ENCODE data around the gene TSPAN2.

TSPAN2 gene

GRCh38 chr1:115115521-115116161 lies 26.3 kb upstream of the TSPAN2 start:
- no peaks in the 10 kb centered on the region for H3K36me3 ChIP-seq (ENCODE audit: insufficient read depth, low read length)
- H3K27ac ChIP-seq (ENCODE audit: low read depth, low read length) = no peak overlapping the region
- H3K79me2 ChIP-seq (ENCODE audit: control insufficient read depth, insufficient read depth, low read length, unreplicated experiment) = no peaks in the 10 kb centered on the region
- no peak overlapping the region for H2AFZ ChIP-seq (ENCODE audit: low read length, unreplicated experiment)
- H3K27me3 ChIP-seq (ENCODE audit: insufficient read depth, low read length) = no peaks in the 10 kb centered on the region
- no peak overlapping the region for H3K4me3 ChIP-seq (ENCODE audit: low read depth, low read length)
- H3K4me1 ChIP-seq (ENCODE audit: control insufficient read depth, insufficient read depth, low read length, unreplicated experiment) = peaks cover 27% of the 10 kb centered on the region

DNA sequence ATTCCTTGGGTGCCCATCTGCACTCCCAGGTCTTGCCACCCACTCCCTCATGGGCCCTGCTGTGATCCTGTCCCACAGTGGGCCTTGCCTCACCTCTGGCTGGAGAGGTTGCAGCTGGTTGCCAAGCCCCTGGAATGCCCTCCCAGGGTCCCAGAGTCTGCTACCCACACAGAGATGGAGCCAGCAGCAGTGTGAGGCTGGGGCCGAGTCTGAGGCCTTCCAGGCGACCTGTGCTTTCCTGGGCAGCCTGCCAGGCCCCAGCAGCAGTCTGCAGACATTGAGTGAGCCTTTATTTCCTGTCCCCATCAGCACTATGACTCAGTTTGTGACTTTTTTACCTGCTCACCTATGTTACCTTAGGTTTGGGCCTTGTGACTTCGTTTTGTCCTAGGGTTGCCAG lies 25.0 kb upstream of the TSPAN2 start:
- Histone ChIP-seq H2AFZ (ENCODE audit: low read length, unreplicated experiment) (peak overlapping the region; percentile 67), H3K27me3 (ENCODE audit: insufficient read depth, low read length) (no peaks in the 10 kb centered on the region), H3K4me3 (ENCODE audit: low read depth, low read length) (no peak overlapping the region), H3K36me3 (ENCODE audit: insufficient read depth, low read length) (no peaks in the 10 kb centered on the region), H3K79me2 (ENCODE audit: control insufficient read depth, insufficient read depth, low read length, unreplicated experiment) (no peaks in the 10 kb centered on the region), H3K27ac (ENCODE audit: low read depth, low read length) (peak overlapping the region; percentile 54), H3K4me1 (ENCODE audit: control insufficient read depth, insufficient read depth, low read length, unreplicated experiment) (peaks cover 27% of the 10 kb centered on the region)

- Histone ChIP-seq H3K79me2 (ENCODE audit: control insufficient read depth, insufficient read depth, low read length, unreplicated experiment) (no peaks in the 10 kb centered on the region), H3K4me3 (ENCODE audit: low read depth, low read length) (no peak overlapping the region), H3K36me3 (ENCODE audit: insufficient read depth, low read length) (no peaks in the 10 kb centered on the region), H3K27ac (ENCODE audit: low read depth, low read length) (peak overlapping the region; percentile 54), H3K27me3 (ENCODE audit: insufficient read depth, low read length) (no peaks in the 10 kb centered on the region), H3K4me1 (ENCODE audit: control insufficient read depth, insufficient read depth, low read length, unreplicated experiment) (peaks cover 27% of the 10 kb centered on the region), H2AFZ (ENCODE audit: low read length, unreplicated experiment) (peak overlapping the region; percentile 67)
These were observed 24.5 kb upstream of the TSPAN2 start for GRCh38 chr1:115113766-115114165.

GRCh38 chr1:115112496-115113375 lies 23.4 kb upstream of the TSPAN2 start:
- Histone ChIP-seq H3K4me3 (ENCODE audit: low read depth, low read length) (no peak overlapping the region), H3K36me3 (ENCODE audit: insufficient read depth, low read length) (no peaks in the 10 kb centered on the region), H3K4me1 (ENCODE audit: control insufficient read depth, insufficient read depth, low read length, unreplicated experiment) (peaks cover 32% of the 10 kb centered on the region), H3K27ac (ENCODE audit: low read depth, low read length) (no peak overlapping the region), H3K27me3 (ENCODE audit: insufficient read depth, low read length) (no peaks in the 10 kb centered on the region), H2AFZ (ENCODE audit: low read length, unreplicated experiment) (peak overlapping the region; percentile 67), H3K79me2 (ENCODE audit: control insufficient read depth, insufficient read depth, low read length, unreplicated experiment) (no peaks in the 10 kb centered on the region)

DNA sequence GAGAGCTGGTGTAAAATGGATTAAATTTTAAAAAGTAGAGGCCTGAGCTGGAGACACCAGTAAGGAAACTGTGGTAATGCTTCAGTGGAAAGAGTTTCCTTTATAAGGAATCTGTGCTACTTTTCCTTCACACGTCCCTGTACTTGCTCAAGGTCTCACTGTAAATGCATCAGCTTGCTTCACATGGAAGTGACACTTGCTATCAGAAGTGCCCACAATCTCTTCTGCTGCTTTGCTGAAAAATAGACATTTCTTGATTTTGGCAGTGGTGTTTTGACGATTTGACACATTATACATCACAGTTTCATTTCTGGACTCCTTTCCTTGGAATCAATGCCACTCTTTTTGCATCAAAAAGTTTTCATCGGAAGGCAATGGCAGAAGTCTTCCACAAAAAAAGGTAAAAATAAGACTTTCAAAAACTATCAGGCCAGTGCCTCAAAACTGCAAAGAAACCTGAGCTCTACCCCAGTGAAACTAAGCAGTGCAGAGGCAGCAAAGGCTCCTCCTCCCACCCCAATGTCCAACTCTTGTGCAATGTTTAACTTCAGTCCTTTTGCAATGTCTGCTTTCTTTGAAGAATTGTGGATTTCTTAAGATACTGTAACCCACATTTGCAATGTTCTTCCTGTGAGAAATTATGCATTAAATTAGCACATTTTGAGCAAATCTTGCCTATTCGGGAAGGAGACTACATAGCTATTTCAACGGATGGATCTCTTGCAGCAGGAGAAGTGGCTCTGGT lies 18.4 kb upstream of the TSPAN2 start:
- no peak overlapping the region for H3K4me3 ChIP-seq (ENCODE audit: low read depth, low read length)
- H3K27ac ChIP-seq (ENCODE audit: low read depth, low read length) = no peak overlapping the region
- H3K27me3 ChIP-seq (ENCODE audit: insufficient read depth, low read length) = no peaks in the 10 kb centered on the region
- no peaks in the 10 kb centered on the region for H3K79me2 ChIP-seq (ENCODE audit: control insufficient read depth, insufficient read depth, low read length, unreplicated experiment)
- no peaks in the 10 kb centered on the region for H3K36me3 ChIP-seq (ENCODE audit: insufficient read depth, low read length)
- no peak overlapping the region for H2AFZ ChIP-seq (ENCODE audit: low read length, unreplicated experiment)
- peaks cover 5% of the 10 kb centered on the region for H3K4me1 ChIP-seq (ENCODE audit: control insufficient read depth, insufficient read depth, low read length, unreplicated experiment)

- Histone ChIP-seq H3K27me3 (ENCODE audit: insufficient read depth, low read length) (no peaks in the 10 kb centered on the region), H3K79me2 (ENCODE audit: control insufficient read depth, insufficient read depth, low read length, unreplicated experiment) (no peaks in the 10 kb centered on the region), H2AFZ (ENCODE audit: low read length, unreplicated experiment) (no peak overlapping the region), H3K4me1 (ENCODE audit: control insufficient read depth, insufficient read depth, low read length, unreplicated experiment) (peaks cover 5% of the 10 kb centered on the region), H3K4me3 (ENCODE audit: low read depth, low read length) (no peak overlapping the region), H3K36me3 (ENCODE audit: insufficient read depth, low read length) (no peaks in the 10 kb centered on the region), H3K27ac (ENCODE audit: low read depth, low read length) (no peak overlapping the region)
These were observed 16.5 kb upstream of the TSPAN2 start for GRCh38 chr1:115105831-115106230.

GRCh38 chr1:115099693-115100050 lies 10.4 kb upstream of the TSPAN2 start:
- peaks cover 8% of the 10 kb centered on the region for H3K4me1 ChIP-seq (ENCODE audit: control insufficient read depth, insufficient read depth, low read length, unreplicated experiment)
- H3K79me2 ChIP-seq (ENCODE audit: control insufficient read depth, insufficient read depth, low read length, unreplicated experiment) = no peaks in the 10 kb centered on the region
- peak overlapping the region; percentile 54 for H2AFZ ChIP-seq (ENCODE audit: low read length, unreplicated experiment)
- peak overlapping the region; percentile 54 for H3K27ac ChIP-seq (ENCODE audit: low read depth, low read length)
- no peaks in the 10 kb centered on the region for H3K27me3 ChIP-seq (ENCODE audit: insufficient read depth, low read length)
- no peaks in the 10 kb centered on the region for H3K36me3 ChIP-seq (ENCODE audit: insufficient read depth, low read length)
- no peak overlapping the region for H3K4me3 ChIP-seq (ENCODE audit: low read depth, low read length)

- H3K27ac ChIP-seq (ENCODE audit: low read depth, low read length) = peak overlapping the region; percentile 54
- no peak overlapping the region for H3K4me3 ChIP-seq (ENCODE audit: low read depth, low read length)
- peaks cover 8% of the 10 kb centered on the region for H3K4me1 ChIP-seq (ENCODE audit: control insufficient read depth, insufficient read depth, low read length, unreplicated experiment)
- no peaks in the 10 kb centered on the region for H3K79me2 ChIP-seq (ENCODE audit: control insufficient read depth, insufficient read depth, low read length, unreplicated experiment)
- H3K27me3 ChIP-seq (ENCODE audit: insufficient read depth, low read length) = no peaks in the 10 kb centered on the region
- peak overlapping the region; percentile 54 for H2AFZ ChIP-seq (ENCODE audit: low read length, unreplicated experiment)
- H3K36me3 ChIP-seq (ENCODE audit: insufficient read depth, low read length) = no peaks in the 10 kb centered on the region
These were observed 9.8 kb upstream of the TSPAN2 start for GRCh38 chr1:115098979-115099692.

- H3K36me3 ChIP-seq (ENCODE audit: insufficient read depth, low read length) = no peaks in the 10 kb centered on the region
- no peaks in the 10 kb centered on the region for H3K27me3 ChIP-seq (ENCODE audit: insufficient read depth, low read length)
- H3K79me2 ChIP-seq (ENCODE audit: control insufficient read depth, insufficient read depth, low read length, unreplicated experiment) = no peaks in the 10 kb centered on the region
- H3K4me3 ChIP-seq (ENCODE audit: low read depth, low read length) = no peak overlapping the region
- no peak overlapping the region for H3K27ac ChIP-seq (ENCODE audit: low read depth, low read length)
- no peak overlapping the region for H2AFZ ChIP-seq (ENCODE audit: low read length, unreplicated experiment)
- H3K4me1 ChIP-seq (ENCODE audit: control insufficient read depth, insufficient read depth, low read length, unreplicated experiment) = peaks cover 4% of the 10 kb centered on the region
These were observed 2.9 kb upstream of the TSPAN2 start for GRCh38 chr1:115092175-115092574.

DNA sequence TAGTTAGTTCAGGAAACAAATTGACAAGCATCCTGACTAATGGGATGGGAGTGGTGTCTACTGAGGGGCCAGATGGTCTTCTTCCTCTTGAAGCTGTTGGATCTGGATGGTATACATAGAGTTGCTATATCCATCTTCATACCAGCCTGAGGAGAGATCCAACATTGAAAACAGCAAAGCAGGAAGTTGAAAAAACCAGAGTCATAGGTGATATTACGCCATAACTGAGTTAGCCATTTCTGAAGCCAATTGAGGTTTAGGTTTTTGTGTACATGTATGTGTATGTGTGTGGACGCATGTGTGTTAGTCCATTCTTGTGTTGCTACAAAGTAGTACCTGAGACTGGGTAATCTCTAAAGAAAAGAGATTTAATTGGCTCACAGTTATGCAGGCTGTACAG lies 2.3 kb upstream of the TSPAN2 start:
- Histone ChIP-seq H2AFZ (ENCODE audit: low read length, unreplicated experiment) (no peak overlapping the region), H3K27me3 (ENCODE audit: insufficient read depth, low read length) (no peaks in the 10 kb centered on the region), H3K4me1 (ENCODE audit: control insufficient read depth, insufficient read depth, low read length, unreplicated experiment) (peaks cover 4% of the 10 kb centered on the region), H3K36me3 (ENCODE audit: insufficient read depth, low read length) (no peaks in the 10 kb centered on the region), H3K4me3 (ENCODE audit: low read depth, low read length) (no peak overlapping the region), H3K79me2 (ENCODE audit: control insufficient read depth, insufficient read depth, low read length, unreplicated experiment) (no peaks in the 10 kb centered on the region), H3K27ac (ENCODE audit: low read depth, low read length) (no peak overlapping the region)
